Large intestine (tissue), 3 donors: Measurements from ENCODE around the gene CDH13. TPM values are rescaled to one million over a fixed set of nuclear protein-coding genes. Genes with fewer than 3 reads are reported as not detected.
A peak's percentile ranks its signal among the peaks of the same experiment; 100 is the strongest.

Source experiments
- DNase-seq, 2 donors: peaks; one replicate each; pipeline versions ENCODE4 v3.0.0 to v3.0.0-alpha.2; 2013
- H3K27ac ChIP-seq: one replicate; pipeline ENCODE4 v1.5.1; 2013; ENCODE audit warnings: low read length
- H3K27me3 ChIP-seq: 2 replicates; pipeline ENCODE4 v1.6.1; 2013; ENCODE audit warnings: low read length; ENCODE audit not compliant: control insufficient read depth, insufficient read depth
- H3K36me3 ChIP-seq: 2 replicates; pipeline ENCODE4 v1.6.1; 2013; ENCODE audit warnings: low read length; ENCODE audit not compliant: control insufficient read depth, insufficient read depth
- H3K4me1 ChIP-seq: one replicate; pipeline ENCODE4 v1.6.1; 2013; ENCODE audit warnings: low read length; ENCODE audit not compliant: control insufficient read depth, insufficient read depth
- H3K4me3 ChIP-seq: one replicate; pipeline ENCODE4 v1.5.1; 2013; ENCODE audit warnings: low read length
- H3K9me3 ChIP-seq: one replicate; pipeline ENCODE4 v1.6.1; 2013; ENCODE audit warnings: mild to moderate bottlenecking, low read depth, low read length, moderate library complexity; ENCODE audit not compliant: control insufficient read depth
- WGBS: methylation state at CpG from one replicate; pipeline ENCODE4 v1.1.5; 2013; ENCODE audit warnings: low lambda C conversion rate; ENCODE audit not compliant: insufficient coverage; 5-methylcytosine and 5-hydroxymethylcytosine counted together
- polyA plus RNA-seq: library from polyadenylated mRNA; unstranded; fragments of 120-200 nt; gene quantifications from one replicate; pipeline ENCODE4 v1.2.1, GENCODE V29; 2013

The CDH13 gene
- polyA plus RNA-seq, 1 donor, result 17.1 TPM

- Histone ChIP-seq H3K27me3 (no peaks in the 10 kb centered on the region), H3K4me3 (no peak overlapping the region), H3K27ac (no peak overlapping the region), H3K36me3 (no peaks in the 10 kb centered on the region), H3K4me1 (no peaks in the 10 kb centered on the region), H3K9me3 (no peaks in the 10 kb centered on the region)
- no peak for DNase-seq
- no CpG with 5 or more reads among the region's 4 CpGs for WGBS
Observed at GRCh38 chr16:82935766-82936165, 309.0 kb downstream of the CDH13 start.

DNA sequence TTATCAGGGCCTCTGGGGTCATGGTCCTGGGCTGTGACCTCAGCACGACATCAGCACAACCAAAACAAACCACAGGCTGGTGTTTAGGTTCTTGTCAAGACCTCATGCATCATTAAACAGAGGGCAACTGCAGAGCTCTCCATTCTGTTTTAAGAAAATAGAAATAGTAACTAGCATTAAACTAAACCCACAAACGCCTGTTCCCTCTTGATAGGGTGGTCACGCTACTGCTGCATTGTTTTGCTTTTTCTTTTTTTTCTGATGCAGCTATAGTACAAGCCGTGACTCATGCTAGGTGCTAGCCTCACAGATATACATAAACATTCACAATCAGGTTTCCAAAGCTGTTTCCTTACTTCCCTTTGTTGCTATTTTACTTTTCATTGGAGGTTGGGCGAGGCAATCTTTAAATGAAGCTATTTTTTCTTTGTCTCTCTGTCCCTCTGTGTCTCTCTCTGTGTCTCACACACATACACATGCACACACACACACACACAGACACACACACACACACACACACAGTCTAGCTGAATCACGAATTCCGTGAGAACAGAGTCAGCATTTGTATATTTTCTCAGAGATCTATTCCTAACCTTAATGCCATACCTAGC, 310.3 kb downstream of the CDH13 start:
- whole genome bisulfite sequencing, result 76% methylated on average over 3 of the region's 7 CpGs
- no peak overlapping the region for H3K4me3 ChIP-seq
- no peaks in the 10 kb centered on the region for H3K9me3 ChIP-seq
- DNase-seq, result no peak
- H3K27me3 ChIP-seq, result no peaks in the 10 kb centered on the region
- no peak overlapping the region for H3K27ac ChIP-seq
- H3K4me1 ChIP-seq, result no peaks in the 10 kb centered on the region
- no peaks in the 10 kb centered on the region for H3K36me3 ChIP-seq

DNA sequence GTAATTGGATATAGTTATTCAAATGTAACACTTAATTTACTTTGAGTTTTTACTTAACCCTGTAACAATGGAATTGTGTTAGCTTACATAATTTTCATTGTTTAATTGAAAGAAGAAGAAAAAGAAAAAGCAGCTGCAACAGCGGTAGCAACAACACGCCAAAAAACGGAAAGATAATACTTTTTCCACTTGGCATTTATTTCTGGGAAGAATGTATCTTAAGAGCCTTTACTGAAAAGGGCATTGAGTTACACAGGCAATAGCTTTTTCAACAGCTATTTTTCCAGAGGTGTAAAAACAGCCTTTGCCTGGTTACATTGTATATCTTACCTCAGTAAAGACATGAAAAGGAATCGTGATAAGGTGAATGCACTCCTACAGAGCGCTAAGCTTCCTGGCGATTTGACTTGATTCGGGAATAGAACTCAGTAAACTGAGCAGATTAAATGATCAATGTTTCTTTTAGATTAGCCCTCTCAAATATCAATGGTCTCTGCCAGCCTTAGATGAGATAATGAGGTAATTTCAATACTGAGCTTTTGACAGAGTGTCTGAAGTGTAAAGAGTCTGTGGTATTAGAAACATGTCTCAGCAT, 311.3 kb downstream of the CDH13 start:
- Histone ChIP-seq H3K4me1 (no peaks in the 10 kb centered on the region), H3K27ac (no peak overlapping the region), H3K27me3 (no peaks in the 10 kb centered on the region), H3K9me3 (no peaks in the 10 kb centered on the region), H3K36me3 (no peaks in the 10 kb centered on the region), H3K4me3 (no peak overlapping the region)
- DNase-seq, result no peak
- WGBS, result 40% methylated on average over 2 of the region's 7 CpGs

- no peaks in the 10 kb centered on the region for H3K36me3 ChIP-seq
- H3K27me3 ChIP-seq, result no peaks in the 10 kb centered on the region
- no CpG with 5 or more reads among the region's 1 CpG for WGBS
- no peak overlapping the region for H3K27ac ChIP-seq
- no peaks in the 10 kb centered on the region for H3K9me3 ChIP-seq
- no peak for DNase-seq
- no peaks in the 10 kb centered on the region for H3K4me1 ChIP-seq
- H3K4me3 ChIP-seq, result no peak overlapping the region
Observed at GRCh38 chr16:82943371-82943770, 316.6 kb downstream of the CDH13 start.

DNA sequence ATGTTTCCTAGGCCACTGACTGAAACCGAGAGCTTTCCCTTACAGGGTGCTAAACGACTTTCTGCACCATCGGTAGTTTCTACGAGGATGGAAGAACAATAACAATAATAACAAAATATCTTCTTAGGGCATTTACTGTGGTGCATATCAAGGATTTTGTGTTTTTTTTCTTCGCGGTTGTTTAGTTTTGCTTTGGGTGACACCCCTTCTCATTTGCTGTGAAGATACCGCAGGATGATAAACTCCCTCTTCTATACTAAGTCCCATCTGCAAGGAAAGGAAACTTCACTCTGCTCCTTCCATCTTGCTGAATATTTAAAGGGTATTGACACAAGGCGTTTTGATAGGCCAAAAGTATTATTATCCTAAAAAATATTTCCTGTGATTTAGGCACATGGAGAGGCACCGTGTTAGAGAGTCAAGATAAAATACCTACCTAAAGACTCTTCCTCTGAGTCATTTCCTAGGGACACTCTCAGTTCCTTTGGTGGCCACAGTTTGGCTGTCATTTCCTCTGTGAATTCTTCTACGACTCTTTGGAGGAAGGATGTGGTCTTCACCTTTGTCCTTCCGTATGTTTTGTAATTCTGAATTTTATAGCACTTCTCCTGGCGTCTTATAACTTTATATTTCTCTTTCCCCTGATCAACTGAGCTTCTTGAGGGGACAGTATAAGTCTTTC, 318.8 kb downstream of the CDH13 start:
- Histone ChIP-seq H3K27ac (no peak overlapping the region), H3K4me1 (no peaks in the 10 kb centered on the region), H3K36me3 (no peaks in the 10 kb centered on the region), H3K9me3 (no peaks in the 10 kb centered on the region), H3K27me3 (no peaks in the 10 kb centered on the region), H3K4me3 (no peak overlapping the region)
- DNase-seq, result no peak
- 92% methylated on average over 2 of the region's 12 CpGs for WGBS

GRCh38 chr16:82947698-82948097, 320.9 kb downstream of the CDH13 start:
- no peak overlapping the region for H3K27ac ChIP-seq
- no peak for DNase-seq
- H3K4me3 ChIP-seq, result no peak overlapping the region
- no peaks in the 10 kb centered on the region for H3K36me3 ChIP-seq
- no peaks in the 10 kb centered on the region for H3K4me1 ChIP-seq
- no peaks in the 10 kb centered on the region for H3K27me3 ChIP-seq
- H3K9me3 ChIP-seq, result no peaks in the 10 kb centered on the region

GRCh38 chr16:82949016-82949415, 322.2 kb downstream of the CDH13 start:
- DNase-seq, result no peak
- Histone ChIP-seq H3K27me3 (no peaks in the 10 kb centered on the region), H3K27ac (no peak overlapping the region), H3K36me3 (no peaks in the 10 kb centered on the region), H3K4me1 (no peaks in the 10 kb centered on the region), H3K9me3 (no peaks in the 10 kb centered on the region), H3K4me3 (no peak overlapping the region)
- WGBS, result no CpG with 5 or more reads among the region's 5 CpGs

GRCh38 chr16:82953517-82953916, 326.7 kb downstream of the CDH13 start:
- no peak for DNase-seq
- no peaks in the 10 kb centered on the region for H3K9me3 ChIP-seq
- H3K36me3 ChIP-seq, result no peaks in the 10 kb centered on the region
- no peaks in the 10 kb centered on the region for H3K27me3 ChIP-seq
- H3K4me3 ChIP-seq, result no peak overlapping the region
- no peaks in the 10 kb centered on the region for H3K4me1 ChIP-seq
- WGBS, result 80% methylated on average over 1 of the region's 2 CpGs
- no peak overlapping the region for H3K27ac ChIP-seq

DNA sequence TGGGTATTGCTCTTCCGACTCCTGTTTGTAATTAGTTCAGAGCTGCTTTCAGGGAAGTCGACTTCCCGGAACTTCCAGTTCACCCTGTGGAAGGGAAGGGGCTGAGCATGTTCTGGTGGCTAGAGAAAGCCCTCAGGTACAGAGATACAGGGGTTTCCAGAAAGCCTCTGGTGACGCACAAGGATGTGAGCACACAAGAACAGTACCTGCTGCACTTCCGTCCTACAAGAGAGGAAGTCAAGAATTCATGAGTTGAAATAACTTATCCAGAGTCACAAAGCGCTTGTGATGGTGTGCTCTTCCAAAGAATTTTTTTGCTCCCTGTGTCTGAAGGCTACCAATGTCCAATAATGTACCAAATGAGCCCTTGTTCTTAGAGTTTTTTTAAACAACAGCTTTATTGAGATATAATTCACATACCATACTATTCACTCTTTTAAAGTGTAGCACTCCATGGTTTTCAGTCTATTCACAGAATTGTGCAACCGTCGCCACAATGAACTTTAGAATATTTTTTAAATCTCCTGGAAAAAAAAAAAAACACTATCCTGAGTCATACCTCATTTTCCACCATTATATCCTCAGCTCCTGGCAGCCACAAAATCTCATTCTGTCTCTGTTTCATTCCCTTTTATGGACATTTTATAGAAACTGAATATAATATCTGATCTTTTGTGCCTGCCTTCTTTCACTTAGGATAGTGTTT, 327.6 kb downstream of the CDH13 start:
- H3K27me3 ChIP-seq, result no peaks in the 10 kb centered on the region
- no peak for DNase-seq
- 100% methylated on average over 1 of the region's 8 CpGs for WGBS

GRCh38 chr16:82955741-82956348, 329.1 kb downstream of the CDH13 start:
- Histone ChIP-seq H3K36me3 (no peaks in the 10 kb centered on the region), H3K4me3 (no peak overlapping the region), H3K27ac (no peak overlapping the region), H3K4me1 (no peaks in the 10 kb centered on the region), H3K27me3 (no peaks in the 10 kb centered on the region), H3K9me3 (no peaks in the 10 kb centered on the region)
- DNase-seq, result peak; percentile 7 to 23
- whole genome bisulfite sequencing, result 75% methylated on average over 1 of the region's 3 CpGs

More for the DNA sequence above, 327.6 kb downstream of the CDH13 start:
- H3K9me3 ChIP-seq, result no peaks in the 10 kb centered on the region
- H3K4me1 ChIP-seq, result no peaks in the 10 kb centered on the region
- H3K36me3 ChIP-seq, result no peaks in the 10 kb centered on the region
- H3K27ac ChIP-seq, result no peak overlapping the region
- H3K4me3 ChIP-seq, result no peak overlapping the region
